ENCODE measurements around the gene JUNB.

GRCh38 chr19:12785431-12786031 is 5.8 kb upstream of the JUNB start:
- TF ChIP-seq CTCF (IDR thresholded peaks at IDR 0.05) (no peak), POLR2A (IDR thresholded peaks at IDR 0.05) (no peak)

All from heart left ventricle (tissue), 13 donors.